Erythroblast (primary cell): ENCODE measurements around the gene CHTOP.
A peak's percentile ranks its signal among the peaks of the same experiment; 100 is the strongest.

Experiments
- DNase-seq, 2 experiments: peaks; one replicate each; lab custom pipeline; 2025; lab: John Stamatoyannopoulos, UW
- GATA1 ChIP-seq: IDR thresholded peaks from 2 replicates; pipeline ENCODE4 v1.6.1; 2011; ENCODE audit warnings: low read depth, mild to moderate bottlenecking, control low read depth, low read length, moderate library complexity
- POLR2A ChIP-seq: IDR thresholded peaks from 2 replicates; pipeline ENCODE4 v1.6.1; 2011; ENCODE audit warnings: mild to moderate bottlenecking, low read length

The CHTOP gene

GRCh38 chr1:153670859-153671627 lies 37.2 kb downstream of the CHTOP start, which contains the start of gene ILF2:
TSS of gene ILF2 (minus strand) at chr1:153670993. CDS start at chr1:153670922, 71 bp downstream.
- DNase-seq, result peak; percentile 99 to 100

GRCh38 chr1:153671628-153672353 lies 37.9 kb downstream of the CHTOP start:
- peak; percentile 78 to 85 for DNase-seq

More at GRCh38 chr1:153670859-153671627, 37.2 kb downstream of the CHTOP start, which contains the start of gene ILF2:
- TF ChIP-seq GATA1, result no peak
- TF ChIP-seq POLR2A, result peak; percentile 96

DNA sequence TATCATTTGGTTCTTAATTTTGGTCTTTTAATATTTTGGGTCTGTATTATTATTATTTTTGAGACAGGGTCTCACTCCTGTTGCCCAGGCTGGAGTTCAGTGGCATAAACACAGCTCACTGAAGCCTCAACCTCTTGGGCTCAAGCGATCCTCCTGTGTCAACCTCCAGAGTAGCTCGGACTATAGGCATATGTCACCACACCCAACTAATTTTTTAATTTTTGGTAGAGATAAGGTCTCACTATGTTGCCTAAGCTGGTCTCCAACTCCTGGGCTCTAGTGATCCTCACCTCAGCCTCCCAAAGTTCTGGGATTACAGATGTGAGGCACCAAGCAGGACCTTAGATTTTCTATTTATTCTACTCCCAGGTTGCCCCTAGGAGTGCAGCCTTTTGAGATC lies 39.6 kb downstream of the CHTOP start:
- no peak for TF ChIP-seq GATA1
- TF ChIP-seq POLR2A, result no peak
- peak in 1 of 2 experiments; percentile 19 for DNase-seq

DNA sequence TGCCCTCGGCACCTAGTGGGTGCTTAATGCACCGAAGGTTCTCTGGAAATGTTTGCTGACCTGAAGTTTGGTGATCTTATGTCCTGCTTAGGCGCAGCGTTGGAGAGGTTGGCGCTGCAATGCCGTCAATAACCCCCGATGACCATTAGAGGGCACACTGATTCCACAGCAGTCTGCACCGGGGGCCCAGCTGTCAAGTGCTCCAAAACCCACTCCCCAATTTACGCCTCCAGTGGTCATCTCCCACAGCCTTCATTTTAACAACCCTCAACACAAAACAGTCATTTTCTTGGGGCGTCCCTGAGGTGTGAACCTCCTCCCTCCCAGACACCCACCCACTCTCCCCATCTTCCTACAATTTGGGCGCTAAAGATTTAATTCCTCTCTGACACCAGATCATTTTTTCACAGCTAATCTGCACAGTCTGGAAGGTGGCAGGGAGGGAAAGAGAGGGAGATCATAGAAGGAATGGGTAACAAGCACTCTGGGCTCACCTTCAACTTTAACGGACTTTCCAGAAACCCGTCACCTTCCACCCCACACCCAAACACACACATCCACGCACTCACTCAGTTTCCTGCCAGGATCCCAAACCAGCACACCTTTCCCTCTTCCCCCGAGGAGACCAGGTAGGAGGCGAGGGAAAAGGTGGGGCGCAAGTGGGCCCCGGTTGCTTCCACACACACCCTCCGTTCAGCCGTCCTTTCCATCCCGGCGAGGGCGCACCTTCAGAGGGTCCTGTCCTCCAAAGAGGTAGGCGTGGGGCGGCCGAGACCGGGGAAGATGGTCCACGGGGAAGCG lies 44.1 kb downstream of the CHTOP start:
- peak; percentile 56 to 72 for DNase-seq
- TF ChIP-seq GATA1, result no peak
- no peak for TF ChIP-seq POLR2A

GRCh38 chr1:153678519-153679336 lies 44.9 kb downstream of the CHTOP start, which contains the start of gene NPR1:
TSS of gene NPR1 (plus strand) at chr1:153678688. CDS start at chr1:153679109, 421 bp downstream.
- TF ChIP-seq POLR2A (no peak), GATA1 (no peak)
- peak; percentile 43 to 52 for DNase-seq

DNA sequence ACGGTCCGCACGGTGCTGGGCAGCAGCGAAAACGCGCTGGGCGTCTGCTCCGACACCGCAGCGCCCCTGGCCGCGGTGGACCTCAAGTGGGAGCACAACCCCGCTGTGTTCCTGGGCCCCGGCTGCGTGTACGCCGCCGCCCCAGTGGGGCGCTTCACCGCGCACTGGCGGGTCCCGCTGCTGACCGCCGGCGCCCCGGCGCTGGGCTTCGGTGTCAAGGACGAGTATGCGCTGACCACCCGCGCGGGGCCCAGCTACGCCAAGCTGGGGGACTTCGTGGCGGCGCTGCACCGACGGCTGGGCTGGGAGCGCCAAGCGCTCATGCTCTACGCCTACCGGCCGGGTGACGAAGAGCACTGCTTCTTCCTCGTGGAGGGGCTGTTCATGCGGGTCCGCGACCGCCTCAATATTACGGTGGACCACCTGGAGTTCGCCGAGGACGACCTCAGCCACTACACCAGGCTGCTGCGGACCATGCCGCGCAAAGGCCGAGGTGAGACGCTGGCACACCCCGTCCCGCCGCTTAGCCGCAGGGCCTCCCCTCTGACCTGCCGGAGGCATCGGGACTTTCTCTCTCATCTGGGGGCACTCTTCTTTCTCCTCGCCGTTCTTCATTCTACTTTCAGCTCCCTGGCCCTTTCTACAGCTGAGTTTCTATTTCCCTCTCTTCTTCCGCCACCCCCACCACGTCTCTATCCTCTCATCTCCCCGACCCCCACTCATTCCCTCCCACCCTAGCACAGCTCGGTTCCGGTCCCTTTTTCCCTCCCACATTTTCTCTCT lies 45.7 kb downstream of the CHTOP start:
- DNase-seq, result peak; percentile 51 to 61
- TF ChIP-seq GATA1, result no peak
- no peak for TF ChIP-seq POLR2A

GRCh38 chr1:153680120-153680403 lies 46.2 kb downstream of the CHTOP start:
- no peak for DNase-seq

DNA sequence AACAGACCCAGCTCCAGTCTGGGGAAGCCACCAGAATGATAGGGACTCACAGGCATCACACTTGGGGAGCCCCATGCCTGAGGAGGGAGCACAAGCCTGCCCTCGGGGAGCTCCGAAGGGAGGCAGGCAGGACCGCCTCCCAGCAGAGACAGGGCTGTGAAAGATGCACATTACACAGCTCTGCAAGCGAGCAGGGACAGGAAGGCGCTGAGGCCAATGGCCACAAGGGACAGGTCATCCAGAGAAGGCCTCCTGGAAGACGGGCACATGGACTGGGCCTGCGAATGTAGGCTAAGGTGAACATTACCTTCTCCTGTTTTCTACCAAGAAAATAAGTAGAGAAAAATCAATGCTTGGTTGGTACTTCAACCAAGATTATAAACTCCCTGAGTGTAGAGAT lies 48.9 kb downstream of the CHTOP start:
- TF ChIP-seq GATA1, result no peak
- TF ChIP-seq POLR2A, result no peak
- no peak for DNase-seq

More at GRCh38 chr1:153680120-153680403, 46.2 kb downstream of the CHTOP start:
- TF ChIP-seq GATA1 (no peak), POLR2A (no peak)

GRCh38 chr1:153683854-153684253 lies 50.0 kb downstream of the CHTOP start:
- peak in 1 of 2 experiments; percentile 43 for DNase-seq
- no peak for TF ChIP-seq GATA1
- no peak for TF ChIP-seq POLR2A

DNA sequence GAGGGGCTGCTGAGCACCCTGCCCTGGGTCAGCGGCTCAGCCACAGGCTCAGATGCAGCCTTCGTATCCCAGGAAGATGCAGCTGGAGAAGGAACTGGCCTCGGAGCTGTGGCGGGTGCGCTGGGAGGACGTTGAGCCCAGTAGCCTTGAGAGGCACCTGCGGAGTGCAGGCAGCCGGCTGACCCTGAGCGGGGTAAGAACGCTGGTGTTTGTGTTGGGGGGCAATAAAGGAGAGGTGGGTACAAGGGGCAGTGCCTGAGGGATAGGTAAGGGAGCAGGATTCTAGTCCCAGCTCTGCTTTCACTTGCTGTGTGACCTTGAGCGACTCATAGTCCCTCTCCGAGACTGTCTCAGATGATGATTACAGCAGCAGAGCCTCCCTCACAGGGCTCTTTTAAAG lies 51.0 kb downstream of the CHTOP start:
- no peak for DNase-seq
- TF ChIP-seq POLR2A, result no peak
- no peak for TF ChIP-seq GATA1

DNA sequence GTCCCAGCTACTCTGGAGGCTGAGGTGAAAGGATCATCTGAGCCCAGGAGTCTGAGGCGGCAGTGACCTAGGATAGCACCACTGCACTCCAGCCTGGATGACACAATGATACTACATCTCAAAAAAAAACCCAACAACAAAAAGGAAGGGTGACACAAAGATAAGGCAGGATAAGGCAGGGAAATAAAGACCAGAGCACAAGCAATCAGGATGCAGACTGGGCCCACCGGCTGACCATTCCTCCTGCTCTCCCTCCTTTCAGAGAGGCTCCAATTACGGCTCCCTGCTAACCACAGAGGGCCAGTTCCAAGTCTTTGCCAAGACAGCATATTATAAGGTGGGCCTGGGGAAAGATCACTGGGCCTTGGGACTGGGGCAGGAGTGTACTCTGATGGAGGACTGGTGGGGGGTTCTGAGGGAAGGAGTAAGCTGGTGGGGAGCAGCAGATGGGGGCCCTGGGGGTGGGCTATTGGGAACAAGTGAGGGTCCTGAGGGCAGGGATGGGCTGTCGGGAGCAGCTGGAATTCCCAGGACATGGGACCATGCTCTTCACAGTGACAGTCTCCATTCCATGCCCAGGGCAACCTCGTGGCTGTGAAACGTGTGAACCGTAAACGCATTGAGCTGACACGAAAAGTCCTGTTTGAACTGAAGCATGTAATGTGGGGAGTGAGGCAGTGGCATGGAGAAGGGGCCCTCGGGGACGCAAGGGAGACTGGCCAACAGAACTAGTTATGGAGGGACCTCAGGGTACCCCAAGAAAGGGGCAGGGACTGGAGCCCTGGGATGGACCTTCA lies 51.9 kb downstream of the CHTOP start:
- TF ChIP-seq POLR2A (no peak), GATA1 (no peak)
- DNase-seq, result no peak
